ENCODE data around the gene ELK3.

Gene ELK3

DNA sequence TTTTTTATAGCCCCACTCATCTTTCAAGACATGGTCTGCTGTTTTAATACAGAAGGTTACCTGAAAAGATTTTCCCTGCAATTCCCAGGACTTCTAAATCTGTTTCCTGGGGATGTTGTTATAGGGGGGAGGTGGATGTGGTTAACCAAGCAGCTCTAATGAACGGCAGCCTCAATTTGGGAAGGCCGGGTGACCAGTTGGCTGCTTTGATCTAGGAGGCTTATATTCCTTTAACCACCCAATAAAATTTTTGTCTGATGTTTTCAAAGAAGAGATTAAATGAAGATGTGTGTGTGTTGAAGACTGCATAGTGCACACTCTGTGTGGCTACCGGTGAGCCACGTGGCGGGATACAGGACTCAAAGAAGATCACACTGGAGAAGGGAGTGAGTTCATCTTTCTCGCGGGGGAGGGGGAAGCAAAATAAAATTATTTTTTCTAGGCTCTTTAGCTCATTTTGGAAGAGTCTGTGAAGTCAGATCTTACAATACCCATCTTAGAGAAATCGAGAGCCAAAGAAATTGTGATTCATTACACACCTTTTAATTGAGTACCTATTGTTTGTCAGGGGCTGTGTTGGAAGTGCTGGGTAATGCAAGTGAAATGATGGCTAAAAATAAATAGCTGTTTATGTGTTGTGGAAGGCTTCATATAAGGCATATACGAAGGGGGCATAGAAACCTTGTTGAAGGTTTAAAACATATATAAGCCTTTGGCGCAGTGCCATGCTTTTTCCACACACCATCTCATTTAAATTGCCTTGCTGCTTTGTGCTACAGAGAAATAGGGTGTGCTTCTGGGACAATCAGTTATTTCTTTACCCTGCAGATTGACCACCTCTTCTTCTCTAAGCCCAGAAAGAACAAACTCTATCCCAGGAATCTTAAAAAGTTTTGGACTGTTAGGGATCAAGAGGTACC lies 18.5 kb downstream of the ELK3 start:
- no peak for DNase-seq (ENCODE audit: low read depth in 3 of 3)

DNA sequence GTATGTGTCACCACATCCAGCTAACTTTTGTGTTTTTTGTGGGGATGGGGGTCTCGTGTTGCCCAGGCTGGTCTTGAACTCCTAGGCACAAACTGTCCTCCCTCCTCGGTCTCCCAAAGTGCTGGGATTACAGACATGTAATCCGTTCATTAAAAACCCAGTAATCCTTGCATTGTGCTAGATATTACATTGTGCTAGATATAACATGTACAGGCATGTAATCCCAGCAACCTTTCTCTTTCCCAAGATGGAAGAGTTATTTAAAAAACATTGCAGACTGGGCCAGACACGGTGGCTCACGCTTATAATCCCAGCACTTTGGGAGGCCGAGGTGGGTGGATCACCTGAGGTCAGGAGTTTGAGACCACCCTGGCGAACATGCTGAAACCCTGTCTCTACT lies 19.7 kb downstream of the ELK3 start:
- DNase-seq (ENCODE audit: low read depth in 3 of 3), result no peak

DNA sequence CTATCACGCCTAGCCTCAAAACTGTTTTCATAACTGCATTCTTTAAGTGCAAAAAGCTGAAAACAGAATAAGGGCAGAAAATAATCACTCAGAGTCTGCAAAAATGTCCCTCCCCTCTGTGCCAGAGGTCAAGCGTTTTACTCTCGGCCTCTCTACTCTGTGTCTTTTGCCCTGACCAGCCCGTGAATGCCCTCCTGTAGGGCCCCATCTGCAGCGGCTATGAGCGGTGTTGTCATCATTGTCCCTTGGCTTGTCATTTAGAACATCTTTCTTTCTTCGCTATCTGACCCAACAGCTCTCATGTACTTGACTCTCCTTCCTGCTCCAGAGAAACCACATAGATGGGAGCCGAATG lies 21.7 kb downstream of the ELK3 start:
- DNase-seq (ENCODE audit: low read depth in 3 of 3), result no peak

DNA sequence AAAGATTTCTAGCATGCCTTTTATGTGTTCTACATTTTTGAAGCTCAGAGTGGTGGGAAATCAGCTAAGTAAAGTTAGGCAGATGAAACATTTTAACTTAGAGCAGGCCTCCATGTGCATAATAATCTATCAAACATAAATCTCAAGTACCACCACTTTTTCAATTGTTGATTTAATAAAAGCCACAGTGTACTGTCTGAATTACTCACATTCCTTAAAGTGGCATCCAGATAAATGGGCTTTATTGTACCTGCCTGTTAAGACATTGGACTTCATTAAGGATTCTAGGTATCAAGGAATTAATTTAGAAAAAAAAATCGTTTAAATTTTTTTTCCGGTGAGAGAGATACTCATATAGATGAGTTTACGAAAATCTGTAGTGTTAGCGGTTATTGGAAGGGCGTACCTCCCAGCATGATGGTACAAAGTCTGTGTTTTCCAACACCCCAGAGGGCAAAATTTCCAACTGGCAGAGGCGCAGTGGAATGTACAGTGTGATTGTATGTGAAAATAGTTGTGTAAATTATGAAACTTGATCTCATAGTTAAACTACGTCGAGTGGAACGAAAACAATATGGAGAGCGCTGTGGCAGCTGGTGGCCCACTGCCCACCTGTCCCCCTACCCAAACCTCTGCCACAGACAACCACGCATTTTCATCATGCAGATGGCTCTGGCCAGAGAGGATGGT lies 25.0 kb downstream of the ELK3 start:
- DNase-seq (ENCODE audit: low read depth in 3 of 3), result no peak

DNA sequence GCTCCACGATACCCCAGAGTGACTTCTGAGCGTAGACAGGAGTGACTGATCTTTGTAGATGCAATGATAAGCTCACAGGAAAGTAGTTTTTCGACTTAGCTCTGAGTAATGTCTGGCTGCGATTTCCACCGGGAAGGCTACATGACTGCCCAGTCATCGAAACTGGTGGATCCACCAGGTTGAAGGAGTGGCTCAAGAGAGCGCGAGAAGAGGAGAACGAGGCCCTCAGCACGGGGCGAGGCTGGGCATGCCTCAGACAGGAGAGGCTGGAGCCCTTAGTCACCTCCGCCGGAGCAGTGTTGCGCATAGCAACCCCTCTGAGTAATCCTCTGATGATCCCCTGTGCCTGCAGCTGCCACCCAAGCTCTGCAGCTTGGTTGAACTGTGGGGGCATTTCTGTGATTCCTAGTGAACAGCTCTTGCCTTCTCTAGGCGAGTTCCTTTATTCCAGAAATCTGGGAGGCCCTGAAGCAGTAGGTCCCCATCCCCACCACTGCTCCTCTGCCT lies 25.6 kb downstream of the ELK3 start:
- no peak for DNase-seq (ENCODE audit: low read depth in 3 of 3)

DNA sequence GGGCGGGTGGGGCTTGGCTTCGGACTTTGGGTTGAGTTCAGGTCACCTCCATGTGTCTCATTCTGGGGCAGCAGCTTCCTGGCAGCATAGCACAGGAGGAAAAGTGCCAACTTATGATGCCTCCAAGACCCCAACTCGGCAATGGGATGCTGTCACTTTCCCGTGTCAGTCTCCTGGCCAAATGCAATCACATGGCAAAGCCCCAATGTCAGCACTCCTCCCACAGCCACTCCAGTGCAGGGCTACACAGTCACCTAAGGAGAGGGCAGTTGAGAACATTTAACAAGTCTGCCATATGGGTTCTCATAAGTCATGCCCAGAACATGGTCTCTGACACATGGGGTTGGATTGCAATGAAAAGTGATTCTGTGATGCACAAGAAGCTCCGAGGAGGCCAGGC lies 26.7 kb downstream of the ELK3 start:
- no peak for DNase-seq (ENCODE audit: low read depth in 3 of 3)

DNA sequence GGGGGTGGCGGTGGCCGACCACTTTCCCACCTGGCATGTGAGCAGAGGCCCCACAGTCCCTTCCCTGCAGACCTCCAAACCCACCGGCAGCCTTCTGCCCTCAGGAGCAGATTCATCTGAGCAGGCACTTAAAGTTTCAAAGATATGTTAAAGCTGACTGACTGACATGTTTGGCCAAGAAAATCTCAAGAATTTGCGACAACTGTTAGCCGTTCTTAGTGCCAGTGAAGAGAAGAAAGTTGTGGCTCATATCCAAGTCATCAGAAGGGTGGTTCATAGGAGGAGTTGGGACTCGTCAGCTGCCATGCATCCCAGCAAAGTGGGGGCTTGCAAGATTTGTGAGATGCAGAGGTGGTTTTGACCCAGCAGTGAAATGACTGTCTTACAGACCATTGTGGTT lies 27.2 kb downstream of the ELK3 start:
- no peak for DNase-seq (ENCODE audit: low read depth in 3 of 3)

DNA sequence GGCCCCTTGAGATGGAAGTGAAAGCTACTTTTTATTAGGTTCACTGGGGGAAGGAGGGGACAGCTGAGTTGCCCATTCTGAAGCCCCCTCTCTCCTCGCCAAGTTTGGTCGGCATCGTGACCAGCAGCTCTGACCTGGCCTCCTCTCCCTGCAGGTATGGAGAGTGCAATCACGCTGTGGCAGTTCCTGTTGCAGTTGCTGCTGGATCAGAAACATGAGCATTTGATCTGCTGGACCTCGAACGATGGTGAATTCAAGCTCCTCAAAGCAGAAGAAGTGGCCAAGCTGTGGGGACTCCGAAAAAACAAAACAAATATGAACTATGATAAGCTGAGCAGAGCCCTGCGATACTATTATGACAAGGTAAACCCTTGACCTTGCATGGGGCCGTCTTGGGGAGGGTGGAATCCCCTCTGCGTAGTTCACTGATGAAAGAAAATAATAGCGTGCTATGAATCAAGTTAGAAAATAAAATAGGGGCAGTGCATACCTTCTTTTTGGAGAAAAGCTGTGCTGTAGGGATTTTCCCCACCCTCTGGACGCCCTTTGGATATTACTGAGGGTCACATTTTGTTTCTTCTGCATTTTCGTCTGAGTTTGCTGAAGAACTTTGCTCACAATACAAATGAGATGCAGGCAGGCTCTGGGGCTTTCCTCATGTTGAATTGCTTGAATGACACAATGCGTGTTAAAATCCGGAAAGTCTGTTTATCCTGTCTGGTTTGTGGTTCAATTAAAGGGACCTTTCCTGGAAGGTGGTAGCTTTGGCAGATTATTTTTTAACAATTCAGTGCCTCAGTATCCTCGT lies 29.4 kb downstream of the ELK3 start:
- DNase-seq (ENCODE audit: low read depth in 3 of 3), result no peak

DNA sequence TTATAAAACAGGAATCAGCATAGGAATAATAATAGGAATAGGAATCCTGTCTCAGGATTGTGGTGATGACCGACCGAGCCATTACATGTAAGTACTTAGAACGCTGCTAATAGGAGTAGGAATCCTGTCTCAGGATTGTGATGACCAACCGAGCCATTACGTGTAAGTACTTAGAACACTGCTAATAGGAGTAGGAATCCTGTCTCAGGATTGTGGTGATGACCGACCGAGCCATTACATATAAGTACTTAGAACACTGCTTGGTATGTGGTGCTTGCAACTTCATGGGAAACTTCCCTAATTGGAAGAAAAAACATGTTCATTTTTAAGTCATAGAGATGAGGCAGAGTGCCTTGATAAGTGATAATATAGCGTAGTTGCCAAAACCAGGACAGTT lies 30.0 kb downstream of the ELK3 start:
- DNase-seq (ENCODE audit: low read depth in 3 of 3), result no peak

DNA sequence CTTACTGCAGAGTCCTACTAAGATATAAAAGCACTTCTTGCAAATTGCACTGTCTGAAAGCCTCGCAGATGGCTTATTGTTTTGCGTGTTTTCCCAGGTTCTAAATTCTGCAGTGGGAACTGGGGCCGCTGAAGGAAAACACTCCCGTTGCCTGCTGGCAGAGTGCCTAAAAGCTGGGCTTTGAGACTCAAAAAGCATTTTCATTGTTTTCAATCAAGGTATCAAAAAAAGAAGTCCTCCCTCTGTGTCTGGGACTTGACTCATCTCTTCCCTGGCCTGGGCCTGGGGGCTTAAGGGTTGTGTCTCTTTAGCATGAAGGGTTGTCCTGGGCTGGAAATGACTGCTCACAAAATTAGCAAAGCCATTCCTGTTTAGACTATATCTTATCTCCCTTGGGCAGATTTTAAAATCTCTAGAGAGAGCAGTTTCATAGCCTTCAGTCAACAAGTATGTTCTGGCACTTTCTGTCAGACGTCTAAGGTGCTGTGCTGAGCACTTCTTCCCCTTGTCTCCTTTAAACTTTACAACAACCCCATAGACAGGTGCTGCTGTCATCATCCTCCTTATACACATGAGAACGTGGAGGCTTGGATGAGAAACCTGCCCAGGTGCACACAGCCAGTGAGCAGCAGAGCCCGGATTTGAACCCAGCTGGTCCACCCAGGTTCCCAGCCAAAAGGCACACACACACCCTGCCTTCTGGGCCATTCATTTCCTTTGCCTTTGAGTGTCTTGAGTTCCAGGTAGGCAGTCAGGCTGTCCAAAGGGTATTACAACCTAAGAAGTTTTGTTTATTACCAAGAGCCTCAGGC lies 31.1 kb downstream of the ELK3 start:
- DNase-seq (ENCODE audit: low read depth in 3 of 3), result no peak

DNA sequence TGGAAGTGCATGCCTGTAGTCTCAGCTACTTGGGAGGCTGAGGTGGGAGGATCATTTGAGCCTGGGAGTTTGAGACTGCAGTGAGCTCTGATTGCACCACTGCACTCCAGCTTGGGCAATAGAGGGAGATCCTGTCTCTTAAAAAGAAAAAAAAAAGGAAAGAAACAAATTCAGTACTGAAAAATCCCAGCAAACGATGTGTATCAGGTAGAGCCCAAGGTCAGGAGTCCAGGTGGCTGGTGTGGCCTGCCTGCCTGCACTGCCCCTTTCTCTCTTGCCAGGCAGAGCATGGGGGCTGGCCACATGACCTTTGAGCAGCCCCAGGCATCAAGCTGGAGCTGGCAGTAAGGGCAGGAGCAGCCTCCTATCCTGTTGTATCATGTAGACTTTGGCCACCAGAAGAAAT lies 31.8 kb downstream of the ELK3 start:
- DNase-seq (ENCODE audit: low read depth in 3 of 3), result no peak

DNA sequence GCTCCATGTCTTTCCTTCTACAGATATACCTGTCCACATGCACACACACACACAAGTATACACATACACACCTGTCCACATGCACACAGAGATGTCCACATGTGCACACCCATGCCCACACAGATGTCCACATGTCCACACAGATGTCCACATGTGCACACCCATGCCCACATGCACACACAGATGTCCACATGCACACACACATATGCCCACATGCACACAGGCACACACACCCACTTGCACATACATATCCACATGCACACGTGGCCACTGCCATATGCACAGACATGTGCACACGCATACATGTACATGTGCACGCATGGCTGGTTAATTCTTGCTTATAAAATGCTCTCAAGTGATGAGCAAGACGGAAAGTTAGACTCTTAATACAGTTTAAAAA lies 32.2 kb downstream of the ELK3 start:
- DNase-seq (ENCODE audit: low read depth in 3 of 3), result no peak

DNA sequence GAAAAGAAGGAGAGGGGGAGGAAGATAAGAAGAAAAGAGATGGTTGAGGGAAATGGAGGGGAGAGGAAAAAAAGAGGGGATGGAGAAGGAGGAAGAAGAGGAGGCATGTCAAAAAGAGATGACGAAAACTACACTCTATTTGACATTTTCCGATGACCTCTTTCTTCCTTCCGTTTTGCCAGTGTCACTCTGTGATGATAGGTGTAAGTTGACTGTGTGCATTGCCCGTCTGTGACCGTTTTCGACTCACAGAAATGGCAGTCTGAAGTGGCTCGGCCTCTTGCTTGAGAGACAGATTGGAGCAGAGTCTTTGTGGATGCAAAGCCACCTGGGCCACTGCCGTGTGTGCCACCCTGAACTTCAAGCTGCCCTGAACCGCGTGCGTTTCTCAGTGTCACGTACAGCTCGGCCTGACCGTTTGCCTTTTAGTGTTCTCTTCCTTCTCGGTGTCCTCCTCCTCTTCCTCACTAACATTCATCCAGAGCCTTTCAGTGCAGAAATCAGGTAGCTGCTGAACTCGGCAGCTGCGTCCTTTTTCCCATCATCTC lies 32.7 kb downstream of the ELK3 start:
- DNase-seq (ENCODE audit: low read depth in 3 of 3), result no peak

DNA sequence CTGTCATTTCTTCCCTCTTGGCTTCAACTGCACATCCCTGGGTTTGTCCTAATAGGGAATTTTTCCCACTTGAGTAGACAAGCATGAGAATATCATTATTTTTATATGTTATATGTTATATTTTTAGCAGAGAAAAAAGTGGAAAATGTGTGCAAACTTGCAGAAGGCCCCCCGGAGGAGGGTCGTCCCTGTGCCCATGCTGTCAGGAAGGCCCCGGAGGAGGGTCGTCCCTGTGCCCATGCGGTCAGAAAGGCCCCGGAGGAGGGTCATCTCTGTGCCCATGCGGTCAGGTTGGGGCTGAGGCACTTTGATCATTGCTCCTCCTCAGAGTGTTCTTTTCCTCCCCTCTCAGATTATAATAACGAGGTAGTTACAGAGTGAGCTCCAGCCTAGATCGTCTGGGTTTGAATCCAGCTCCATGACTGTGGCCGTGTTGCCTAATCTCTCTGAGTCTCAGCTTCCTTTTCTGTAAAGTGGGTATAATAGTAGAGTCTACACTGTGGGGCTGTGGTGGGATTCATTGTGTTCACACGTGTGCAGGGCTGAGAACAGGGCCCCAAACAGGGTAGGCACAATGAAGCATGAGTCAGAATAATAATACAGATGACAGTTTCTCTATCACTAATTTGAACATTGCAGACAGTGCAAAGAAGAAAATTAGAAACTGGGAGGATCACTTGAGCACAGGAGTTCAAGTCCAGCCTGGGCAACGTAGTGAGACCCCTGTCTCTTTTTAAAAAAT lies 33.4 kb downstream of the ELK3 start:
- DNase-seq (ENCODE audit: low read depth in 3 of 3), result no peak

DNA sequence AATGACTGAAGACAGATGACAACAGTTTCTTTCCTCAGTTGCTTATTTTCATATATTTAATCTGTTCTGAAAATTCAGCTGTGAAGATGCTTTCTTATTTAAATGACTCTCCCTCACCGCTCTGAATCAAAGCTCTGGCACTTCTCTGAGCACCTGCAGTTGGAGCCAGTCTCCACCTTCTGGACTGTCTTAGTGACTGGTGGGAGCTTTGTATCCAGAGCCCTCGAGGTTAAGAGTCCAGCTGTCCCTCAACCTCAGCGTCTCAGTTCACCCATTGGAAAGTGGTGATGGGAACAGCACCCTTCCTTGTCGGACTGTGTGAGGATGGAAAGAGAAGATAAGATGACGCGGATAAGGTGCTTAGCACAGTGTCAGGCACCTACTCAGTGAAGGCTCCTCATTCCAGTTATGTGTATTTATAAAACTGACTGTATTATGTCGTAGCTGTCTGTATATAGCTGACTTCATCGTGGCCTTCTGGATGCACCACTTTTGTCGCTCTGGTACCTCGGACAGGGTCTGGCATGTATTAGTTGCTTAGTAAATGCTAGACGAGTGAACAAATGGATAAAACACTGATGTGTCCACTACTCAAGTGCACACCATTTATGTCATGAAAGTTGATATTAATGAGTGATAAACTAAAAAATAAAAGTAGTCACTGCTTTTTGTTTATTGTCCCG lies 34.5 kb downstream of the ELK3 start:
- DNase-seq (ENCODE audit: low read depth in 3 of 3), result no peak

DNA sequence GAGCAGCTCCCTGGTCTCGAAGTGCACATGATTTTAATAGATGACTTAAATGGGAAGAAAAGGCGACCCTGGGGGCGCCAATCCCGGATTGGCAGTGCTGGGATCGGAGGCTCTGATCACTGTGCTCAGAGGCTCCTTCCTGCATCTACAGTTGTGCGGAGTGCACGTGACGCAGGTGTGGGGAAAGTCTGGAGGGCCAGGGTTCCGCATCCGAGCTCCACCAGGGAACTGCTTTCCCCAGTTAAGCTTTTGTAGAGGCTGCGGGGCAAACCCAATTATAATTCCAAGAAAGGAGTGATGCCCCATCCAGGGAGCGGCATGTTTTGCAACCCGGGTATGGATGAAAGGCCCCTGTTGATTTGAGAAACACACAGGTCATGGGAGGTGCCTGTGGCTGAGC lies 36.5 kb downstream of the ELK3 start:
- no peak for DNase-seq (ENCODE audit: low read depth in 3 of 3)

DNA sequence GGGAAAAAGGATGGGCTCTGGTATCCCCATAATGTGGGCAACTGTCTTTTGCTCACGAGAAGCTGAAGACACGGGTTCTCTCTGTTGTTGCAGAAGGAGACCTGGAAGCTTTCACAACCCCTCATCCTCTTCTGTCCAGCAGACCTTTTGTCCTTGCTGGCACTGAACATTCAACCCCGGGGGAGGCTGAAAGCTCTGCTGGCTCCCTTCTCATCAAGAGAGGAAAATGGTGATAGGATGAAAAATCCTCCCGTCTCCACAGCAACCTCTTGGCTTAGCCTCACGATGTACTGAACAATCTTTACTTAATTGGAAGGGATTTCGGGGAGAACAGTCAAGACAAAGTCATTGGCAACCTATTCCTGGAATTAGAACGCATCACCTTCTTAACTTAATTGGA lies 39.0 kb downstream of the ELK3 start:
- no peak for DNase-seq (ENCODE audit: low read depth in 3 of 3)

DNA sequence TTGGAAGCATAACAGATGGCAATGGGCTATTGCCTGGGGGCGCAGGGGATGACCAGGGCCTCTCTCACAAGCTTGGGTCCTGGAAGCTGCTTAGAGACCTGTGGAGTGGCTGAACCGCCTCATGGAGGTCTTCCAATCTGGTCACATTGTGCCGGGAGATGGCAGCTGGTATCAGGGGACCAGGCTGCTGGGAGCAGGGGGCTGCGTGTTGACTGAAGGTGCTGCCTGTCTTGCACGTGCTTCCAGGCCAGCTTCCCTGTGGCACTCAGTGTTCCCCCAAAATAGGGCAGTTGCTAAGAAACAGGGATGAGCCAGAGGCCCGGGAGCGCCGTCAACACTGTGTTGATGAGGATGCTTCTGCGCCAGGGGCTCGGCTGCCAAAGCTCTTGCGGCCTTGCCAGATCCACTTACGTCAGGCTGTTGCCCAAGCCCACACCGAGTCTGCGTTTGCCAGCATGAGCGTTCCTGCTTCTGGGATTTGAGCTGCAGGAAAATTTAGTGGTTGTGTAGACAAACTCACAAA lies 39.8 kb downstream of the ELK3 start:
- no peak for DNase-seq (ENCODE audit: low read depth in 3 of 3)

DNA sequence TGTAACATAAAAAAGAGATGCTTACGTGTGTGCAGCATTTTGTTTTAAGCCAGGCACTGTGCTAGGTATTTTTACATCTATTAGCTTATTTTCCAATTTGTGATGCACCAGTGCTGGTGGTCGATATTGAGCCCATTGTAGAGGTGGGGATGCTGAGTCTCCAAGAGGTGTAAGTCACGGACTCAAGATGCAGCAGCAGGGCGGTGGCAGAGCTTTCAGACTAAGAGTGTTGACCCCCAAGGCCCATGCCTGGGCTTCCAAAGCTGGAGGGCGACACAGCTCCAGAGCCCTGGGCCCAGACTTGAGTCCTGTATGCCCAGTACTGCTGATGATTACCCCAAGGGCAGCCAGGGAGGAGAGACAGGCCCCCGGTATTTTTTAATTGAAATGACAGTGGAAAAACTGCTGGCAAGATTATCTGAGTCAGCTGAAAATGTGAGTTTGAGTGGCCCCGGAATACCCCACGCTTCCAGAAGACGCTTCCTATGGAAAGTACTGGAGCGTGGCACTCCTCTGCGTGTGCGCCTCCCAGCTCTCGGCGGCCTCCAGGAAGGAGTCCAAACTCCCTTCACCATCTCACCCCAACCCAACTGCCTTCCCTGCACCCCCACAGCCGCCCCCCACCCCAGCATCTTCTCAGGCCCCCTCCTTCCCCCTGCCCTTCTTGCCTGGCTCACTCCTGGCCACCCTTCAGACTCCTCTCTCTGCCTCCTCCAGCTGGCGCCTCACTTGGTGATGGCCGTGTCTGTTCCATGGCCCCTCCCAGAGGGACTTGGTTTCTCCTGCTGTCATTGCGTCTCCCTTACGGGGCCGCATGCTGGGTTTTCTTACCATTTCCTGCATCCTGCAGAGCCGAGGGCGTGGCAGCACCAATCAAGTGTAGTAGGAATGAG lies 40.7 kb downstream of the ELK3 start:
- DNase-seq (ENCODE audit: low read depth in 3 of 3), result no peak

Data from stimulated activated CD4-positive, alpha-beta T cell treated with anti-CD3 and anti-CD28 coated beads, TNF-alpha, amount 100 ng/mL, for 4 hours (primary cell).